HepG2 (cell line): Measurements from ENCODE around the gene CDH1.

ENCODE experiments used
- BCL6 ChIP-seq: IDR thresholded peaks from 2 replicates; pipeline ENCODE4 v1.6.1; 2016; ENCODE audit warnings: missing genetic modification reagents, missing compliant biosample characterization
- CTCF ChIP-seq: sonication (generic); formaldehyde crosslinking; IDR thresholded peaks from 2 replicates; pipeline ENCODE4 v1.5.0; 2020; ENCODE audit warnings: mild to moderate bottlenecking, missing genetic modification reagents, moderate library complexity
- EP300 ChIP-seq, 3 experiments: sonication (generic) in 1 of 3; formaldehyde crosslinking in 1 of 3; IDR thresholded peaks; 2 replicates each; pipeline versions ENCODE4 v1.5.1 to v1.6.1; 2011 to 2020; ENCODE audit warnings: low read depth in 2 of 3, low read length in 2 of 3, borderline replicate concordance in 1 of 3, improper control_type of control experiment in 1 of 3, mild to moderate bottlenecking in 1 of 3, missing genetic modification reagents in 1 of 3, moderate library complexity in 1 of 3
- ESRRA ChIP-seq: sonication (generic); formaldehyde crosslinking; IDR thresholded peaks from 2 replicates; pipeline ENCODE4 v1.5.1; 2020; ENCODE audit warnings: mild to moderate bottlenecking, low read depth, missing genetic modification reagents
- HMGXB3 ChIP-seq: sonication (generic); formaldehyde crosslinking; IDR thresholded peaks from 2 replicates; pipeline ENCODE4 v1.4.0; 2020; ENCODE audit warnings: missing genetic modification reagents, borderline replicate concordance
- SUZ12 ChIP-seq: fragments of 150-350 bp; IDR thresholded peaks from 2 replicates; pipeline ENCODE4 v1.6.1; 2014; ENCODE audit warnings: low read depth, low read length
- ZNF530 ChIP-seq: sonication (generic); formaldehyde crosslinking; IDR thresholded peaks from 2 replicates; pipeline ENCODE4 v1.5.0; 2020; ENCODE audit warnings: low read depth, mild to moderate bottlenecking, missing genetic modification reagents
- ZSCAN30 ChIP-seq: sonication (generic); formaldehyde crosslinking; IDR thresholded peaks from 2 replicates; pipeline ENCODE4 v1.5.0; 2020; ENCODE audit warnings: mild to moderate bottlenecking, missing genetic modification reagents

- TF ChIP-seq ZNF530 (no peak), CTCF (CRISPR knock-in tag) (no peak), SUZ12 (no peak), ESRRA (CRISPR knock-in tag) (no peak), ZSCAN30 (CRISPR knock-in tag) (no peak), EP300 (IDR thresholded peaks at IDR 0.05; ENCODE audit: low read depth in 2 of 2, low read length in 2 of 2) (no peak), EP300 (CRISPR knock-in tag; IDR thresholded peaks at IDR 0.05; ENCODE audit: borderline replicate concordance) (no peak), HMGXB3 (CRISPR knock-in tag) (no peak), BCL6 (CRISPR knock-in tag) (no peak)
These were observed 13.2 kb downstream of the CDH1 start for GRCh38 chr16:68750193-68750695.
